Suprapubic skin (tissue), 4 donors: ENCODE measurements around the gene HNMT.

ENCODE experiments used
- CTCF ChIP-seq, 2 donors: fragments of 200-600 bp in 1 of 2; fragments of 450-650 bp in 1 of 2; sonication (generic) in 1 of 2; IDR thresholded peaks; one replicate each; pipeline ENCODE4 v1.5.1; 2016 to 2019; ENCODE audit warnings: antibody characterized with exemption in 2 of 2, mild to moderate bottlenecking in 1 of 2, moderate library complexity in 1 of 2
- POLR2A ChIP-seq, 2 donors: fragments of 450-650 bp; IDR thresholded peaks; one replicate each; pipeline ENCODE4 v1.6.1; 2017; ENCODE audit warnings: antibody characterized with exemption in 2 of 2, mild to moderate bottlenecking in 2 of 2, moderate library complexity in 2 of 2
- POLR2AphosphoS5 ChIP-seq, 3 donors: sonication (generic); formaldehyde crosslinking; IDR thresholded peaks; one replicate each; pipeline ENCODE4 v1.6.1; 2017; ENCODE audit warnings: antibody characterized with exemption in 3 of 3

DNA sequence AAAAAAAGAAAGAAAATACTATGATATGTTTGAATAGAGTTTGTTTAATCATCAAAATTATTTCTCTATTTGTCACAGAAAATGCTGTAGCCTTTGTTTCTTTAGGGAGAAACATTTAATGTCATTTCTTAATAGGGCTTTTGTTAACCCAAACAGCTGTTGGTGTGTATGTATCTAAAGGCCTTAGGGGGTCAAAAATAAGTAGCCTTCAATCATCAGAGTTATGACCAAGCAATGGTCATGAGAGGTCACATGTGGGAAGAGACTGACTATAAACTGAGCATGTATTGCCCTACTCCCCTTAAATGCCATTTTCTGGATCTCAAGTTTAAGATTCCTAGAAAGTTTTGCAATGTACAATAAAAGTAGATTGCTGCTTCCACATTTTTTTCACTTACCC is 22.7 kb downstream of the HNMT start:
- no peak for TF ChIP-seq CTCF (IDR thresholded peaks at IDR 0.05)
- no peak for TF ChIP-seq POLR2A (IDR thresholded peaks at IDR 0.05)
- TF ChIP-seq POLR2AphosphoS5 (IDR thresholded peaks at IDR 0.05), result no peak
